UCSD-AML1 (cell line): ENCODE results near the gene KCNT1.

Experiments
- DNase-seq: peaks from one replicate; lab custom pipeline; 2025; ENCODE audit not compliant: unreplicated experiment; lab: John Stamatoyannopoulos, UW

The KCNT1 gene

DNA sequence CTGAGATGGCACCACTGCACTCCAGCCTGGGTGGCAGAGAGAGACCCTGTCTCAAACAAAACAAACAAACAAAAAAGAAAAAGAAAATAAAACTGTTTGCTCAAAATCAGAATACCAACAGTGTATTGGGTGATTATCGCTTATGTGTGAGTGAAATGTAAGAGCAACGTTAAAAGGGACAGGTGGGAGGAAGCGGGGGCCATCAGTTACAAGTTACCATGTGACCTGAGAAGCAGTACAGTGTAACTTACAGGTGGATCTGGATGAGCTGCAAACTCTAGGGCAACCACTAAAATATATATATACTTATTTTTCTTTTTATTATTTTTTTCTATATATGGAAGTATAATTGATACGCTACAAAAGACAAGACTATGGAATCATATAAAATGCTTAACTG lies 93.4 kb downstream of the KCNT1 start:
- no peak for DNase-seq

DNA sequence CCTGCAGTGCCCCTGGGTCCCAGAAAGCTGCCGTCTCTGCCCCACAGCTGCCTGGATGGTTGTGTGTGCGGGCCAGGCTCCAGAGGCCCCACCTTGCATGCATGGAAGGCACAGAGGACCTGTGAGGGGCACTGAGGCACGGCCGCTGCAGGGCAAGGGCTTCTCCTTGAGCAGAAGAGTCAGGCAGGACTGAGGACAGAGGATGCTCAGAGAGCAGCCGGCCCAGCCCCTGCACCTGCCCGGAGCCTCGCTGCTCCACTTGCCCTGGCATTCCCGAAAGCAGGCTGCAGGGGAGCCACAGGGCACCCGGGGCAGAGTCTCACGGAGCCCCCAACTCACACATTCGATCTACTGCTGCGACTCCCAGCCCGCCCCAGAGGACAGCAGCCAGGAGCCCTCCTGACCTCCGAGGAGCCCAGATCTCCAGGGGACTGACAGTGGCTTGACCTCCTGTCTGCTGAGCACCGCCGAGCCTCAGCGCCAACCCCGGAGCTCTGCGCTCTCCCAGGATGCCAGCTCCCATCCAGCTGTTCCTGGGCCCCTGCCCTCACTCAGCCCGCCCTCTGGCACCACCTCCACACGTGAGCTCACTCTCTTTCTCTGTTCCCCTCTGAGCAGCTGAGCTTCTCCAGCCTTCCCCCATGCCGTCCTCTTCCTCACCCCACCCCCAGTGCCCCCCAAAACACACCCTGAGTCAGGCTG lies 95.0 kb downstream of the KCNT1 start:
- no peak for DNase-seq

DNA sequence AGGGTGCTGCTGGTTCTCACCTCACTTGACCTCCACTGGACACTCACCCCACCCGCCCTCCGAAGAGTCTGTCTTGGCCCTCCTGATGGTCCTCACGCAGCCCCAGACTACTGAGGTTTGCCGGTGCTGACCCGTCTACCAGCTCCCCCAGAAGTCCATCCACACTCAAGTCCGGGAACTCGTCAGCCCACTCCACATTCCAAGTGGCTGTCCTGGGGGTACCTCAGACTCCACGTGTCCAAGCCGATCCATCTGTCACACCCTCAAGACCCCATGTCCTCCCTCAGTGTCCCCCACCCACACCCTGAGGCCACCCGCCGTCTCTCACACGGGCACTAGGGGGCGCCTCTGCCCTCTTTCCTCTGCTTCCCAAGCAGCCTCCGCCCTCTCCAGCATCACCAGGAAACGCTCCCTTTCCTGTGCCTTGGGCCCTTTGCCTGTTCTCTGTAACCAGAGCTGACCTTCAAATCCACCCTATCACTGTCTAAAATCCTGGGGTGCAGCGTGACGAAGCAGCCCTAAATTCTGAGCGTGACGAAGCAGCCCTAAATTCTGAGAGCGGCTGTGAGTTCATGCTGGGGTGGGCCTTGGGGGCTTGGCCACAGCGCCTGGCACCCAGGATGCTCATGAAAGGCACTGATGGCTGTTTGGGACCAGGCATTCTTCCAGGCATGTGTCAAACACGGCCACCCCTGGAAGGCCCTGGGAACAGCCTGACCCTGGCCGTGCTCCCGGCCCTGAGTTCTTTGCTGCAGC lies 95.7 kb downstream of the KCNT1 start:
- peak; percentile 60 for DNase-seq

DNA sequence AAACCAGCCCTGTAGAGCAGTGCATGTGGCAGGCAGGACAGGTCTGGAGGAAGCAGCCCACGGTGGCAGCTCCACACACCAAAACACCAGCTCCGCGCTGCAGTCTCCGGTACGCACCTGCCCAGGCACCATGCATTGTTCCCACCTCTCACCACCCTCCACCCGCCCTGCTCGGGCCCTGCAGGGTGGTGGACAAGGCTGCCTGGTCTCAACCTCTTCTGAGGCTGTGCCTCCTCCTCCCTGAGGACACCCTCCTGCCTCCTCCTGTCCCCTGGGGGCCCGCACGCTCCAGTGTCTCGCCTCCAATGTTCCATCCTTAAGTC lies 96.2 kb downstream of the KCNT1 start:
- no peak for DNase-seq

DNA sequence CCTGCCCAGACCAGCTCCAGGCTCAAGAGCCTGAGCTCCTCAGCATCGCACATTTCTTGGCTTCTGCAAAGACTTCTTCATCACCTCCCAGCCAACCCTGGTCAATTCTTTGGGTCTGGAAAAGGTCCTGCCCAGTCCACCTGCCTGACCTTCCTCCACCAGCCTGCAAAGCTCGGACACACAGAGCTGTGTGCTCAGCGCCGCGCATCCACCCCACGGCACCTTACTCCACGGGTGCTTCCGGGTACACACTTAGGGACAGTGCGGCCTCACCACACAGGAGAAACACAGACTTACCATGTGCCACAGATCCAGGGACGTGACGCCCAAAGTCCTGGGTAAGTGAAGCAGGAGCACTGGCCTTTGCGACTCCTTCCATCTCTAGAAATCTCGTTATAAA lies 97.3 kb downstream of the KCNT1 start:
- DNase-seq: no peak

DNA sequence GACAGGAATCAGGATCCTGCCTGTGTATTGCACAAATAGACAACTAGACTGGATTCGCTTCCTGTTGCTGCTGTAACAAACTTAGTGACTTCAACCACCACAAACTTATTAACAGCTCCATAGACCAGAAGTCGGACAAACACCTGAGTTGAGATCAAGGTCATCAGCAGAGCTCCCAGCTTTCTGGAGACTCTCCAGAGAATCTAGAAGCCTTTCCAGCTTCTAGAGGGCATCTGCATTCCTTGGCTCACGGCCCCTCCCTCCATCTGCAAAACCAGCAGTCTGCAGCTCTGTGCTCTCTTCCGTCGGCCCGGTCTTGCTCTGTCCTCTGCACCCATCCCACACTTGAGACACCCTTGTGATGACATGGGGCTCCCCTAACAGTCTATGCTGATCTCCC lies 99.1 kb downstream of the KCNT1 start:
- no peak for DNase-seq

DNA sequence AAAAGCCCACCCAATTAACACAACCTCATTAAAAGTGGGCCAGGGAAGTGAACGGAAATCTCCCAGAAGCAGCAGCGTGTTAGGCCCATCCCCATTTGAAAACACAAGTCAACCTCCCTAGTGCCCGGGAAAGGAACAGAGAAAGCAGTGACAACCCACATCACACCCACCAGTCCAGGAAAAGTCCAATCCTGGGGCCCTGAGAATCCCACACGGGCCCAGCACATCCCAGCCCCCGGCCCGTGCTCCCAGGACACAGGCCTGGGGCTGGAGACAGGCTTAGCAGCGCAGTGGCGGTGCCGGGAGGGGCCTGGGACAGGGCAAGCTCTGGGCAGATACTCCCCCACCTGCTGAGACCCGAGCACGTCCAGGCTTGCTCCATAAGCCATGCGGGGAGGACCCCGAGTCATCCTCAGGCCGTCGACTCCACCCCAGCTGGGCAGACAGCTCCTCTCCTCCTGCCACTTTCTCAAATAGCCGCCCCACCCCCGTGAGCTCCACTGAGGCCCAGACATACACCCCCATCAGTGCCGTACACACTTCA lies 101.0 kb downstream of the KCNT1 start:
- DNase-seq: no peak

DNA sequence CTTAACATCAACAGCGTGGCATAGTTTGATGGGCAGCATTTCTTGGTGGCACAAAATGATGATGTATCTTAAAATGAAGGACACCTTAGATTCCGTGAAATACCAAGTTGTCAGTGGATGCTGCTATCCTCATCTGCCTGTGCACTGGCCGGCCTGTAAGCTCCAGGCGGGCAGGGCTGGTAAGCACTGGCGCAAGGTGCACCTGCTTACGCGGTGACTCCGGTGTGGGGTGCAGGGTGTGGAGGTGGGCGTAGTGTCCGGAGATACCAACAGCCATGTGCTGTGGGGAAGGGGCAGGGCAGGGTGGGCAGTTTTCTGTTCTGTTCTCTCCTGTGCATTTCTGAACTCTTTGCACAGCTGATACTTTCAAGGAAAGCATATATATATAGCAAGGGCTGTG lies 101.5 kb downstream of the KCNT1 start:
- DNase-seq: no peak

DNA sequence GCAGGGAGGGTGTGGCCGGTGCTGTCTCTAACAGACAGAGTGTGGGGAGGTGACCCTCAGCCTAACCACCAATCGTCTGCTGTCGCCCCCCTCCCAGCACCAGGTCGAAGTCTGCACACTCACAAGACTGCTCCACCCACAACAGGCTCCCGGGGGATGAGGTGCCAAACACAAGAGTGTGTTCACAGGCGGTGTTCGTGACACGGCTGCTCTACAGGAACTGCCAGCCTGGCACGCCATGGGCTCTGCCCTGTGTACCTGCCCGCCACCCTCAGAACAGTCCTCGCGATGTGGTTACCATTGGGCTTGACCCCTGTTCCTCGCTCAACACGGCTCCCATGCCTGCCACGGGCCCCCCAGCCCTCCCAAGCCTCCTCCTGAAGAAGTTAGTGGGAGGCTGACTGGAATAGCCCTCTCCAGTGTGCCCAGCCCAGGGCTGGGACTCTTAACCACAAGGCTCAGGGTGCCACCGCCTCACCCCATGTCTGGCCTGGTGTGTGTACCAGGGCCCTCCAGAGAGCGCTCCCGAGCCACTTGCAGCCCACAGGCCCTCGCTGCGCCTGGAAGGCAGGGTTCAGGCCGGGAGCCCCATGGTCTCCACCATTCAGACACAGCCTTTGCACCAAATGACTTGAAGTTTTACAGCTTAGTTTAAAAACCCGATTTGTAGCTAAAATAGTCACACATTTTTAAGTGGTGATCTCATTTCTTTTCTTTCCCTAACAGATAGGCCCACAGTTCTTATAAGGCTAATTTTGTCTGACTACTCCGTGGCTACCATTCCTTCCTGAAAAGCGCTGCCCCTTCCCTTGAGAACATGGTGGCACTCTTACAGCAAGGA lies 102.8 kb downstream of the KCNT1 start:
- DNase-seq: peak; percentile 23

DNA sequence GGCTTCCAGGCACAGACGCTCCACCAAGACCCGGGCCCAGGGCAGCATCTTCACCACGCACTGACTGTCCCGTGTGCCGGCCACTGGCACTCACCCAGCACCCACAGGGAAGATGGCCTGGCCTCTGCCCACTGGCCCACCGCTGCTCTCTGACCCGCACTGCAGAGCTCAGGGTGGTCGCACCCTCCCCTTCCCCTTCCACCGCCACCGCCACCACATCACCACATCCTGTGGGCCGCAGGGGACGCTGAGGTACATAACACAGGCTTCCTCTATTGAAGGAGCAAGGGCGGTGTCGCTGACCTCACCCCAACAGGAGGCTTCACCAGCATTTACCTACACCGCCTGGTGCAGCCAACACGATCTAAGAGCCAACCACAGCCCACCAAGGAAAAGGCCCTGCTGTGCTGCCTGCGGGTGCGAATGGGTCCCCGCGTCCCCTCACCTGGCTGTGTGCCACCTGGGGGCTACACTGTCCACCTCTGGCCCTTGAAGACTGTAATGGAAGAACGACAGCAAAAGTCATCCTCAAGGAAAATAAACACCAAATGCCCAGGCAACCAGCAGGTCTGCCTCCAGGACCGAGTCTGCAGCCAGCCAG lies 103.5 kb downstream of the KCNT1 start:
- DNase-seq: peak; percentile 25

DNA sequence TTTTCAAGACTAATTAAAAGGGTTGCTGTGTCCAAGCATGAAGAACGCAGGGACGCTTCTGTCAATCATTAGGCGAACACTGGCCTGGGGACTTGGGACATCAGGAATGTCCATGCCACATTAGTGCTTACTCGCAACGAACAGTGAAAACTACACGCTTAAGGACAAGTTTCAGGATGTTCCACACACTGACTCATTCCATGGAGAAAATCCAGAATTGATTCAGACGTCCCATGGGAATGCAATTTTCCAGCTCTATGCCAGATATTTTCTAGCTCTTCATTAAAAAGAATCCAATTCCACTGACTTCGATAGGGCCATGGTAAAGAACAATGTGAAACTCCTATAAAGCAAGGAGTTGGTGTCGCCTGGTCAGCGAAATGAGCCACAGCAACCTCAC lies 107.2 kb downstream of the KCNT1 start:
- no peak for DNase-seq

DNA sequence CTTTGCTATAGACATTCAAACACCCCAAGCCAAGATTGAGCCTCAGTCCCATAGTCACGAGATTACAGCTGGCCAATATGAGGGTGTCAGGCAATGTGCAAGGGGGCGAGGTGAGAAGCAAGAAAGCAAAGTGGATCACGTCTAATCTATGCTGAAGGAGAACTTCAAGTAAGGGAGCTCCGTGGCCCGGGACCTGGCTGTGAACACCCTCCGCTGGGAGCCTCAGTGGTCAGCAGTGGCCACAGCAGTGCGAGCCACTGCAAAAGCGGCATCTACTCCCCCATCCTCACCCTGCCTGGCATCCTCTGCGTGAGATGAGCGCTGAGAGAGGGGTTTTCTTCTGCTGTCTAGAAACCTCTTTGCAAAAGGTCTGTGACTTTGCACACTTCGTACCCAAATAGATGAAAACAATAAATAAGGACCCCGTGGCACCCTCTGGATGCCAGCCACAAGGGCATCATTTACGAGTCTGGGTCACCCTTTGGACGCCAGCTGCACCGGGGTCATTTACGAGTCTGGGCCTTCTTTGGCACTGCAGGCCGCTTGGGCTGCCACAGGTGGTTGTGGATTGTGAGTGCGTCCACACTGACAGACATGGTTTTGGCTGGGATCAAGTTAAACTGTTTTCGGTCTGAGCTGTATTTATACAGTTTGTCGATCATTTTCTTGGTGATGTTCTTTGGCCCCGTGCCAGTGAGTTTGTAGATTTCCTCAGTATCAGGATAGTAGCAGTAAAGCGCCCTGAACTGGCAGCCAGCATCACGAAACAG lies 109.0 kb downstream of the KCNT1 start:
- DNase-seq: no peak

DNA sequence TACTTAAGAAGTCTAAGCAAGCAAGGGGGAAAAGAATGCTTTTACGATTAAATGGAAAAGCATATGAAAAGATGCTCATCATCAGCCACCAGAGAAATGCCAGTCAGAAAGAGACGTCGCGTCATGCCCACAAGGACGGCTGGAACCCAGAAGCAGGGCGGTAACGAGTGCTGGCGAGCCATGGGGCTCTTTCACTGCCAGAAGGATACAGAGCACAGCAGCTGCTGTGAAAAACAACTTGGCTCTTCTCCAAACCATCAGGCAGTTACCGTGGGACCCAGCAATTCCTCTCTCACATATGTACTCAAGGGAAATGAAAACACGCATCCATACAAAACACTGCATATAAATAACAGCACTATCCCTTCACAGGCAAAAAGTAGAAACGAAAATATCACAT lies 109.8 kb downstream of the KCNT1 start:
- no peak for DNase-seq

DNA sequence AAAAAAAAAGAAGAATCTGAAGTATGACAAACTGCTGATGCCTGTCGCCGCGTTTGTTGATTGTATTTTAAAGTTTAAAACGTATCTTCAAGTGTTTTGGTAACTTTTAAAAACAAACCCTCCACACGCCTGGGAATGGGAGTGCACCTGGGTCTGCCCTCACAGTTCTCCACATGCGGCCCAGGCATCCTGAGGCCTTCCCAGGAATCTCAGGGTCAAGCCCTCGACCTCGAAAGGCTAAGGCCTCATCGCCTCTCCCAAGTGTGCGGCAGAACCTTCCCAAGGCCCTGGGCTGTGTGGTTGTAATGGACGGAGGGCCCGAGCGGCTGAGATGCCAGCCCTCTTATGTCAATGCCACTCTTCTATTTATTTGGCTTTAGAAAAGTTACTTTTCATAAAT lies 111.0 kb downstream of the KCNT1 start:
- no peak for DNase-seq

DNA sequence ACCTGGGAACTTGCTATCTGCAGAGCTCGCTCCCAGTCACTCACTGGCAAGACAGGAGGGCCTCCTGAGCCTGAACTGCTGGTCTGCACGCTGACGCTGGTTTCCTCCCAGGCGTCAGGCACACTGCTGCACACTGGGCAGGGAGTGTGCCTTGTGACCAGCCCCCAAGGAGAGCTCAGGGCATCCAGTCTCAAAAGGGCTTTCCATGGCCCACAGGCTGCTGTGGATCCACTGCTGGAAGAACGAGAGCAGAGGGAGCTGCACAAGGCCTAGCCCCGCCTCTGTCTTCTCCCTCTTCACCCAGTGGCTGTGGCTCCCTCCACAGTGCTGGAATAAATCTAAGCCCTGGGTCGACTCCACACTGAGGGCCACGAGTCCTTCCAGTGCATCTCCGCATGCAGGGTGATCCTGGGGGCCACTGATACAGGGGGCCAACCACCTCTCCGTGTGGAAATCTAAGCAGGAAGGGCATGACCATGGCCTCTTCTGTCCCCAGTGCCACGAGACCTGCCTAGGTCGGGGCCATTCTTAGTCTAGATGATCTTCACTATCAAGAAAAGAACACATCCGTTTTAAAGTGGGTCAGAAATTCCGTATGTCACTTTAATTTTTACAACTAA lies 111.8 kb downstream of the KCNT1 start:
- DNase-seq: no peak

DNA sequence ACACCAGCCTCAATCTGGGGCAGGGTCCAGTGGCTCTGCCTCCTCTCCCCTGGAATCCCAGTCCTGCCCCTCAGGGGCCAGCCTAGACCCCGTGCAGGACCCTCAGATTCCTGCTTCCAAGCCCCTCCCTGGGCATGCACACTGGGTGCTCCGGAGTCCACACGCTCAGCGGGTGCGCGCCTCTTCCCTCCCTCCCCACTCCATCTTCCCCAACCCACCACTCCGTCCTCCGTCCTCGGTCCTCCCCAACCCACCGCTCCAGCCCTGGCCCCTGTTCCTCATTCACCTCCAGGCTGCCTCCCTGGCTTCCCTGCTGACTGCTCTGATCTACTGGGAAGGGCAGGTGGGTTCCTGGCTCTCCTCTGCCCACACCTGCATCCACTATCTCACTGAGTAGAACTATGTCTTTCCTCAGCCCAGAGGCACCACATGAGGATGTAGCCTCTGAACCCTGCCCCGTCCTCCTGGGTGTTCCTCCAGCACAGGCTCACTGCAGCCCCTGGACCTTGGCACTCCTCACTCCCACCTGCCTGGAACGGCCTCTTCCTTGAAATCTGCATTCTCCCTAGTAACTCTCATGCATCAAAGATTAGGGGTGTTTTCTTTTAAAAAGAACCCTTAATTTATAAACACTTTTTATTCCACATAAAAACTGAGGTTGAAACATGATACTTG lies 112.6 kb downstream of the KCNT1 start:
- DNase-seq: no peak

DNA sequence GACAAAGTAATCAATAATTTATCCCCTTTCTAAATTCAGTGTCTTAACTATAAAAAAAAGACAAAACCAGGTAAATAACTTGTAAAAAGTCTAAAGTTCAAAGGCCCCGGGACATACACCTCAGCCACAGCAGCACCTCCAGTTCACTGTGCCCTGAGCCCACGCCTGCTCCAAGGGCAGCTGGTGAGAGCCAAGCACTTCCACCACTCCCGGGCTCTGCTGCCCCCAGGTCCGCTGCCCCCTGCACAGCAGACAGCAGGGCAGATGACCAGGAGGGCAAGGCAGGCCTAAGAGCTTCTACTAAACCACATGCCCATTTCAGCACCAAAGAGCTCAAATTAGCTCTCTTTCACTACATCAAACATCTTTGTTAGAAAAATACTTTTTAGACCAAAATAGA lies 113.4 kb downstream of the KCNT1 start:
- DNase-seq: no peak

DNA sequence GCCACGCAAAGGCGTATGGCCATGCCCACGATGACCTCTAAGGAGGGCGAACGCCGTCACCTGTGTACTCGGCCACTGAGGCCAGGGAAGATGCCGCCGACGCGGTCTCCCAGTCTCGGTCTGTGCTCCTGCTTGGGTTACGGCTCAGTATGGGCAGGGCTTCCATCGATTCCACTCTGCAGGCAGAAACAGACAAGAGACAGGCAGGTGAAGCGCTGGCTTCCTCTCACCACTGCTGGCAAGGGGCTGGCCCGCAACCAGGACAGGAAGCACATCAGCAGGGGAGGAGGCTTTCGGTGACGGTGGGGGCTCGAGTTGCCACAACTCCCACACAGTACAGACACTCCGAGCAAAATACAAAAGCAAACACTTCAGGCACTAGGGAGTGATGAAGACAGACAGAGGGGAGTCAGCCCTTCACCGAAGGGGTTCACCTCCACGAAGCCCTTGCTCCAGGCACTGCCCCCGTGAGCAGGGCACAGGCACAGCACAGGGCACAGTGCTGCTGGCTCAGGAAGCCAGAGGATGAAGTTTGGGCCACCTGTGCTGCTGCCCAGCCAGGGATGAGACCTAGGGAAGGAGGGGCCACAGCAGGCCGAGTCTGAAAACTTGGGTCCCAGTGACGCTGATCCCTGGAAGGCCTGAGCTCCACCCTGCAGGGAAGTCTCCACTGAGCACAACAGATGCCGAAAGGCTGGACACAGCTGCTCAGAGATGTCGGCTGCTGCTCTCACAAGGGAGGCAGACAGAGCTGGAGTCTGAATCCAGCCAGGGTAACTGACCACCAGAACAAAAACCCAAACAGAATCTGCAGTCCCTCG lies 114.1 kb downstream of the KCNT1 start:
- no peak for DNase-seq

DNA sequence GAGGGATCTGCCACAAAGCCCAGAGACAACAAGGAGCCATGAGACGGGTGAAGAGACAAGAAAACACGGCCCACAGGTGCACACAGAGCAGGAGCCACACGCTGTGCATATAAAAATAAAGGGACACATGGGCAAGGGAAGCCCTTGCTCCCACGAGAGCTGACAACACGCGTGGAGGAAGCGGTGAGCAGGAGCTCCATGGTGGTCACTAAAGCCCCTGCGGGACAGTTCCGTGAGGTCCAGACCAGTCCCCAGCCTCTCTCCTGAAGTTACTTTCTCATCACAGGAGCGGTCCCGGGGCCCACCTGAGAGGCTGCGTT lies 114.6 kb downstream of the KCNT1 start:
- no peak for DNase-seq
